ENCODE measurements around the gene CUL4A.

The CUL4A gene

DNA sequence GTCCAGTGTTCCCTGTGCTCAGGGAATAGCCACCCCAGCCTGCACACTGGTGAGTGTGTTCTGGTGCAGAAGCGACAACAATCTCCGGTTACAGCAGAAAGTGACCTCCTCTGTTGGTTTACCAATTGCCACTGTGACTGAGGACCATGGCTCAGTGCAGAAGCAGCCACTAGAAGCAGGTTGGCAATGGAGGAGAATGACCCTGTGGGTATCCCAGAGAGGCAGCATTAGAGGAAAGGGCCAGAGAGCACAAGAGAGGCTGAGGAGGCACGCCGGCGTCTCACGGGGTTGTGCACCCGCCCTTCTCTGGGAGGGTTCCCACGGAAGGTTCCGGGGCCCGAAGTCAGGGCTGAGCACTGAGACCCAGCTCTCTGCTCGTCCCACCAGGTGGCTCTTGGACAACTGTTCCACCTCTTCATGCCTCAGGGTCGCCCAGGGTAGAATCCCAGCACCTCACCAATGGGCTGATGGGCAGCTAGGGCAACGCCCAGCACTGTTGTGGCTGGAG is 36.9 kb upstream of the CUL4A start:
- no peak overlapping the region for H2AFZ ChIP-seq (ENCODE audit: low read depth, low read length, severe bottlenecking)
- no peaks in the 10 kb centered on the region; the same call in 1 of the 2 replicates for H3F3A ChIP-seq (ENCODE audit: insufficient read depth)
- no peak overlapping the region for H3K27ac ChIP-seq (ENCODE audit: low read depth, low read length)
- no peaks in the 10 kb centered on the region for H3K36me3 ChIP-seq (ENCODE audit: low read length)
- H3K4me2 ChIP-seq (ENCODE audit: low read depth, low read length, poor library complexity, severe bottlenecking): no peak overlapping the region
- no peaks in the 10 kb centered on the region for H3K9me2 ChIP-seq (replicated peaks; ENCODE audit: insufficient read depth, low read length)
- no peak overlapping the region for H3K4me3 ChIP-seq (ENCODE audit: insufficient read depth, low read length, poor library complexity, severe bottlenecking)
- no peak overlapping the region for H3K9ac ChIP-seq (ENCODE audit: low read length)
- no peaks in the 10 kb centered on the region for H3K9me3 ChIP-seq (ENCODE audit: insufficient read depth, low read length)
- TF ChIP-seq, protein P1, sequence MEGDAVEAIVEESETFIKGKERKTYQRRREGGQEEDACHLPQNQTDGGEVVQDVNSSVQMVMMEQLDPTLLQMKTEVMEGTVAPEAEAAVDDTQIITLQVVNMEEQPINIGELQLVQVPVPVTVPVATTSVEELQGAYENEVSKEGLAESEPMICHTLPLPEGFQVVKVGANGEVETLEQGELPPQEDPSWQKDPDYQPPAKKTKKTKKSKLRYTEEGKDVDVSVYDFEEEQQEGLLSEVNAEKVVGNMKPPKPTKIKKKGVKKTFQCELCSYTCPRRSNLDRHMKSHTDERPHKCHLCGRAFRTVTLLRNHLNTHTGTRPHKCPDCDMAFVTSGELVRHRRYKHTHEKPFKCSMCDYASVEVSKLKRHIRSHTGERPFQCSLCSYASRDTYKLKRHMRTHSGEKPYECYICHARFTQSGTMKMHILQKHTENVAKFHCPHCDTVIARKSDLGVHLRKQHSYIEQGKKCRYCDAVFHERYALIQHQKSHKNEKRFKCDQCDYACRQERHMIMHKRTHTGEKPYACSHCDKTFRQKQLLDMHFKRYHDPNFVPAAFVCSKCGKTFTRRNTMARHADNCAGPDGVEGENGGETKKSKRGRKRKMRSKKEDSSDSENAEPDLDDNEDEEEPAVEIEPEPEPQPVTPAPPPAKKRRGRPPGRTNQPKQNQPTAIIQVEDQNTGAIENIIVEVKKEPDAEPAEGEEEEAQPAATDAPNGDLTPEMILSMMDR (IDR thresholded peaks at IDR 0.05; ENCODE audit: insufficient read depth, low read length, poor library complexity, severe bottlenecking): no peak
- no peak for TF ChIP-seq EZH2phosphoT487 (conservative IDR thresholded peaks at IDR 0.05; ENCODE audit: low read length)
- H3K79me2 ChIP-seq (ENCODE audit: insufficient read depth, low read length): no peaks in the 10 kb centered on the region
- no peaks in the 10 kb centered on the region for H3K27me3 ChIP-seq (ENCODE audit: low read length)
- H4K20me1 ChIP-seq (ENCODE audit: low read depth, low read length): no peaks in the 10 kb centered on the region

GRCh38 chr13:113176280-113176679 is 33.1 kb upstream of the CUL4A start:
- no peaks in the 10 kb centered on the region for H4K20me1 ChIP-seq (ENCODE audit: low read depth, low read length)
- no peak overlapping the region for H3K27ac ChIP-seq (ENCODE audit: low read depth, low read length)
- peaks cover 5% of the 10 kb centered on the region; the same call in 1 of the 2 replicates for H3K36me3 ChIP-seq (ENCODE audit: low read length)

GRCh38 chr13:113176822-113177221 is 32.6 kb upstream of the CUL4A start:
- Histone ChIP-seq H3K4me2 (ENCODE audit: low read depth, low read length, poor library complexity, severe bottlenecking) (no peak overlapping the region), H3K4me3 (ENCODE audit: insufficient read depth, low read length, poor library complexity, severe bottlenecking) (no peak overlapping the region), H3K27me3 (ENCODE audit: low read length) (no peaks in the 10 kb centered on the region), H3K36me3 (ENCODE audit: low read length) (peaks cover 5% of the 10 kb centered on the region; the same call in 1 of the 2 replicates), H3K9ac (ENCODE audit: low read length) (no peak overlapping the region), H2AFZ (ENCODE audit: low read depth, low read length, severe bottlenecking) (no peak overlapping the region), H3K27ac (ENCODE audit: low read depth, low read length) (no peak overlapping the region), H3K79me2 (ENCODE audit: insufficient read depth, low read length) (no peaks in the 10 kb centered on the region), H3K9me2 (replicated peaks; ENCODE audit: insufficient read depth, low read length) (no peaks in the 10 kb centered on the region), H3K9me3 (ENCODE audit: insufficient read depth, low read length) (no peaks in the 10 kb centered on the region), H3F3A (ENCODE audit: insufficient read depth) (no peaks in the 10 kb centered on the region), H4K20me1 (ENCODE audit: low read depth, low read length) (no peaks in the 10 kb centered on the region)
- TF ChIP-seq, protein P1 (IDR thresholded peaks at IDR 0.05; ENCODE audit: insufficient read depth, low read length, poor library complexity, severe bottlenecking): no peak
- no peak for TF ChIP-seq EZH2phosphoT487 (conservative IDR thresholded peaks at IDR 0.05; ENCODE audit: low read length)

More at GRCh38 chr13:113176280-113176679, 33.1 kb upstream of the CUL4A start:
- Histone ChIP-seq H3K27me3 (ENCODE audit: low read length) (no peaks in the 10 kb centered on the region), H3K79me2 (ENCODE audit: insufficient read depth, low read length) (no peaks in the 10 kb centered on the region), H3K9me2 (replicated peaks; ENCODE audit: insufficient read depth, low read length) (no peaks in the 10 kb centered on the region), H2AFZ (ENCODE audit: low read depth, low read length, severe bottlenecking) (no peak overlapping the region), H3K9me3 (ENCODE audit: insufficient read depth, low read length) (no peaks in the 10 kb centered on the region), H3F3A (ENCODE audit: insufficient read depth) (no peaks in the 10 kb centered on the region), H3K4me2 (ENCODE audit: low read depth, low read length, poor library complexity, severe bottlenecking) (no peak overlapping the region), H3K4me3 (ENCODE audit: insufficient read depth, low read length, poor library complexity, severe bottlenecking) (no peak overlapping the region), H3K9ac (ENCODE audit: low read length) (no peak overlapping the region)
- TF ChIP-seq EZH2phosphoT487 (conservative IDR thresholded peaks at IDR 0.05; ENCODE audit: low read length): no peak
- TF ChIP-seq, protein P1 (IDR thresholded peaks at IDR 0.05; ENCODE audit: insufficient read depth, low read length, poor library complexity, severe bottlenecking): no peak

Measured in SU-DHL-6 (cell line).